HG03103 (cell line): ENCODE results near the gene ANKRD33B.
A peak's percentile ranks its signal among the peaks of the same experiment; 100 is the strongest.
"Not testable (repeated sequence)": the region's sequence is repeated elsewhere in the genome, so short reads cannot be mapped to it uniquely, and the experiment has no call there.

ENCODE experiments used
- ATAC-seq: cut with Tn5 transposase; IDR thresholded peaks from one replicate; pipeline ENCODE4 v1.9.1; 2021; ENCODE audit warnings: low read depth; ENCODE audit not compliant: unreplicated experiment

ANKRD33B gene

DNA sequence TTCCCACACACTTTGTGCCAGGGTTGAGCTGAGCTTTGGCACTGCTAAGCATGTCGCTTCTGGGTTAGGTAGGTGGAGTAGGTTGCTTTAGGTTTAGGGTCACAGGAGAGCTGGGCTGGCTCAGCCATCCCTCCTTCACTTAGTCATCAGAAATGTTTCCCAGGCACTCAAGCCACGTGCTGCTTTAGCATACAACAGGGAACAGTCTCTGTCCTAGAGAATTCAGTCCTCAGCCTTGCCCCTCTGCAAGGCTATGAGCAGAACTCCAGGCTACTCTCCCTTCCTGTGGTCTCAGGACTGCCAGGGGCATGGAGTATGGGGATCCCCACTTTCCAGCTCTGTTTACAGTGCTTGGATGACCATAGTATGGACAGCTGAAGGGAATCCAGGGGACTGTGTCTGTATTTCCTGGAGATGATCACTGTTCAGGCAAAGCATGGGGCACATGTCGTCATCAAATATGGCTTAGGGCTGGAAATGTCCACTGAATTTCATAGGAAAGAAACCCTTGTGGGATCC, 7.5 kb upstream of the ANKRD33B start:
- no peak for ATAC-seq

DNA sequence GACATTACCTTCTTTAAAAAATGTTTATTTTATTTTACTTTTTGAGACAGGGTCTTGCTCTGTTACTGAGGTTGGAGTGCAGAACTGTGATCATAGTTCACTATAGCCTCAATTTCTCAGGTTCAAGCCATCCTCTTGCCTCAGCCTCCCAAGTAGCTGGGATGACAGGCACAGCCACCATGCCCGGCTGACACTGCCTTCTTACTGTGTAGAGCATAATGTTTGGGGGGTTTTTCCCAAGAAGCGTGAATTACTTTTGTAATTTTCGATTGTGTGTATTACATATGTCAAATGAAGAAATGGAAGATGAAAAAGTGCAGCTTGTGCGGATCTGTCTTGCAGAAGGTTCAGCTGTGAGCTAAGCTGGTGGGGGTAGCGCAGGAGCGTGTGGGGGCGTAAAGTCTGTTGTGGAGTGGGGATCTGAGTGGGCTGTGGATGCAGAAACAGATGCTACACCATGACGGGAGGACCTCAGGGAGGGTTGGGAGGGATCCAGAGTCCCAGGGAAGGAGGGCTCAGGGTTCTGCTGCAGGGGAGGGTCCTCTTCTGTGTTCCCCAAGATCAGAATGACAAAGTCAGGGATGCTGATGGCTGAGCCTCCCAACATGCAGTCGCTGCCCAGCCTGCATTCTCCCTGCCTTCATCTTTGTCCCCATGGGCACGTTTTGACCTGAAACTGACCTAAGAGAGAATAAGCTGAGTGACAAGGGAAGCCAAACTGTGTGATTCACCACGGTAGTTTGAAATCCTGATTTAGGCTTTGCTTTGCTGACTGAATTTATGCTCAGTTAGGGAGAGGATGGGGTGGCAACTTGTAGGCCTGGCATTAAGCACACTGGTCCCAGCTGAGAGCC, 6.8 kb upstream of the ANKRD33B start:
- ATAC-seq, result no peak

- ATAC-seq, result no peak
These were observed 4.7 kb upstream of the ANKRD33B start for GRCh38 chr5:10559151-10559550.

- ATAC-seq, result no peak
These were observed 4.0 kb upstream of the ANKRD33B start for GRCh38 chr5:10559871-10560270.

DNA sequence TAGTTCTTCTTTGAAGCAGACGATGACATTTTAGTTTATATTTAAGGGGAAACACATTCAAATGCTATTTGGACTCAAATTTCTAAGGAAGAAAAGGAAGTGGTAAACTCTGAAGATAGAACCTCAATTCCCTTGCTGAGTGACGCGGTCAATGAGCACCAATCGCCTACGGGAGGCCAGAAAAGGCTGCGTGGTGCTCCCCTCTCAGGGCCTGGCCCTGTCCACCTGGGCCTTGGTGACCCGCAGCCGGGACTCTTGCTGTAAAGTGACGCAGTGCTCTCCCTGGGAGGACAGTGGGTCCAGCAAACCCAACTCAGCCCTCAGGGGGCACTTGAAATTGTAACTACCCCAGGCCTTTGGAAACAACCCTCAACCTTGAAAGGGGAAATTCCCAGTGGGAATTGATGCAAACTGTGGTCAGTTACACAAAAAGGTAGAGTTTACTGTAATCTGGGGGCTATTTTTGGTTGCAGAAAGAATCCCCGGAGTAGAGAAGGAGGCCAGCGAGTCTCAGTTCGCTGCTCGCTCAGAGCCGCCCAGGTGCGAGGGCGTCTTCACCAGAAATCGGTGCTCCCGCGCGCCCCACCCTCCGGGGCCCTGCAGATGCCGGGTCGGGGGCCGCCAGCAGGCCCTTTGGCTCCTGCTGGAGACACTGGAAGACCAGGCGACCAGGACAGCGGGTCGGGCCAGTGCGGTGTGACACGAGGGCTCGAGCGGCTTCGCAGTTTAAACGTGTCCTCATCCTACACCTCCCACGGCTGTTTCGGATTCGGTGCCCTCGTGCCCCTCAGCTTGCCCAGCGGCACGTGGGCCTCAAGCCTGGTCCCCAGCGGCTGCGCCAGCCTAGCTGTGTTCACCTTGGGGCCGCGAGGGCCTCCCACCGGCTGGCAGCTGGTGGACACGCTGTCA, 1.4 kb upstream of the ANKRD33B start:
- no peak for ATAC-seq

- ATAC-seq, result peak; percentile 18
These were observed 543 bp upstream of the ANKRD33B start for GRCh38 chr5:10563110-10563944.

- ATAC-seq, result no peak
These were observed 1.2 kb downstream of the ANKRD33B start for GRCh38 chr5:10564838-10565784.

DNA sequence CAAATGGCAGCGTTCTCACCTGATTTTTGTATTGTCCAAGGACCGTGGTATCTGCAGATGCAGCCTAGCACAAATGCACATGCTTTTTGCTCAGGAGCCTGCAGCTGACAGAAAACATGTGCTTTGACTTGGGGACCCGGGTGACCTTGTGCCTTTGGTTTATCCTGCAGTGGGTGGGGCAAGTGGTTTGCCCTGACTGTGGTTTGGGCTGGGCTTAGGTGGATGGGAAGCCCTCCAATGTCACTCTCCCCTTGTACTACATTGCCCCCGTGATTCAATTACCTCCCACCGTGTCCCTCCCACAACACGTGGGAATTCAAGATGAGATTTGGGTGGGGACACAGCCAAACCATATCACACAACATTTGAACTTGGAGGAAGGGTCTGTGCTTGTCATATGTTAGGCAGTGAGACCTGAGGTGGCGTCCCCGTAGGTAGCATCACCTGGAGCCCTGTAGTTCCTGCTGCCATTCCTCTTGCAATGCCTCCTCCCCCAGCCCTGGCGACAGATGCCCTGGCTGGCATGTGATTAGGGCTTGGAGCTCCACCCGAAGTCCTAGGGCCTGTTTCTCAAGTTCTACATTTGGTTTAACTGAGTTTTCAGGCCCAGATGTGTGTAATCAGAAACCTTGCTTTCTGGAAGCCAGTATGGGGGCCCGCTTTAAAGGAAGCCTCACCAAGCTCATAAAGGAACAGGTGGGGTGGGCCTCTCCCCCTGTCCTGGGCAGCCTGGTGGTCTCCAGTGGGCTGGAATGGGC, 2.1 kb downstream of the ANKRD33B start:
- no peak for ATAC-seq

- no peak for ATAC-seq
These were observed 2.7 kb downstream of the ANKRD33B start for GRCh38 chr5:10566543-10567068.

DNA sequence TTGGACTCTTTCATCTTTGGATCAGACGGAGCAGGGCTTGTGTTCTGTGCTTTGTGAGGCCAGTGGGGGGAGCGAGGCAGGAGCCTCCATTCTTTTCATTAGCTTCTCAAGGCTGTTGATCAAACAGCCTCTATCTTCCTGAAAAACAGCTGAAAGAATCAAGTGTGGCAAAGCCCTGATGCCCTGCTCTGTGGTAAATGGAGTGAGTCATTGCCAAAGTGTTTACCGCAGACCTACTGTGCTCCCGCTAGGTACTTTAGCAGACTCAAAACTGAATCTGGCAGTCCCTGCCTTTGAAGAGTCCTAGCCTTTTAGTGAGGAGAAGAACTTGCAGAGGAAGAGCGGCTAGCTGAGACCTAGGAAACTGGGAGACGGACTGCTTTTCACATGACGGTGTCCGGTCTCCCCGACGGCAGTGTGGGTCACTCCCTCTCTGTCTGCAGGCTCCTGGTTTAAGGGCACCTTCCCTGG, 3.3 kb downstream of the ANKRD33B start:
- ATAC-seq, result no peak

DNA sequence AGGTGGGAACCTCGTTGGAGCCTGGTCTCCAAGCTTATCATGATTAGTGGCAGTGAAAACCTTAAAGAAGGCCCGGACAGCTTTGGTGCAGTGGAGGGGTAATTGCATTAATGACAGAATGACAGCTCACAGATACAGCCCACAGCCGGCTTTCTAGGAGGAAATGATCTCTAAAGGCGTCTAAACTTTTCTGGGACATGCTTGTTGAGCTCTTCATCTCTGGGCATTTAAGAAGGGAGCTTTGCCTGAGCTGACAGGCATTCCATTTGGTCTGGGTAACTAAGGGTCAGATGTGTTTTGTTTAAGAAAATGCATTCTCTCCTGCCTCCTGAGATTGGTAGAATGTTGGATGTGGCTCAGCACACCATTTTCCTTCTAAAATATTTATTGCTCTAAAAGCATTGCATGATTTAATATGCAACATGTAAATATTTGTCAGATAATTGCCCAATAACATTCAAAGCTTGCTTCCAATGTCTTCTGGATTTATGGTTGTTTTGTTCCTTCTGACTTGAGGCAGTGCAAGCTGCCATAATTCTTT, 4.0 kb downstream of the ANKRD33B start:
- no peak for ATAC-seq

GRCh38 chr5:10570540-10570939, 6.7 kb downstream of the ANKRD33B start:
- ATAC-seq, result not testable (repeated sequence)

- no peak for ATAC-seq
These were observed 8.6 kb downstream of the ANKRD33B start for GRCh38 chr5:10572451-10572850.

GRCh38 chr5:10573487-10574145, 9.7 kb downstream of the ANKRD33B start:
- no peak for ATAC-seq

- ATAC-seq, result not testable (repeated sequence)
These were observed 11.0 kb downstream of the ANKRD33B start for GRCh38 chr5:10574879-10575278.

- ATAC-seq, result no peak
These were observed 12.4 kb downstream of the ANKRD33B start for GRCh38 chr5:10576121-10576789.

- no peak for ATAC-seq
These were observed 12.9 kb downstream of the ANKRD33B start for GRCh38 chr5:10576790-10577189.
